ENCODE data around the gene DOLPP1. TPM values are rescaled to one million over a fixed set of nuclear protein-coding genes. Genes with fewer than 3 reads are reported as not detected.

The DOLPP1 gene
- total RNA-seq, 1 donor from 2014 or later = 12.7 TPM

GRCh38 chr9:129105857-129106694 is 25.2 kb downstream of the DOLPP1 start:
- TF ChIP-seq CTCF (conservative IDR thresholded peaks at IDR 0.05; ENCODE audit: low read depth, low read length) = no peak
- no peak overlapping the region for H3K4me3 ChIP-seq (ENCODE audit: low read depth, low read length)
- no peak for DNase-seq (ENCODE audit: low read depth)

GRCh38 chr9:129107651-129108050 is 26.7 kb downstream of the DOLPP1 start:
- DNase-seq (ENCODE audit: low read depth) = no peak
- no peak for TF ChIP-seq CTCF (conservative IDR thresholded peaks at IDR 0.05; ENCODE audit: low read depth, low read length)
- H3K4me3 ChIP-seq (ENCODE audit: low read depth, low read length) = no peak overlapping the region

GRCh38 chr9:129108083-129108804 is 27.3 kb downstream of the DOLPP1 start:
- TF ChIP-seq CTCF (conservative IDR thresholded peaks at IDR 0.05; ENCODE audit: low read depth, low read length) = no peak
- no peak for DNase-seq (ENCODE audit: low read depth)
- no peak overlapping the region for H3K4me3 ChIP-seq (ENCODE audit: low read depth, low read length)

GRCh38 chr9:129108805-129109536 is 28.1 kb downstream of the DOLPP1 start:
- peak overlapping the region; percentile 93 for H3K4me3 ChIP-seq (ENCODE audit: low read depth, low read length)
- TF ChIP-seq CTCF (conservative IDR thresholded peaks at IDR 0.05; ENCODE audit: low read depth, low read length) = no peak
- no peak for DNase-seq (ENCODE audit: low read depth)

- no peak for DNase-seq (ENCODE audit: low read depth)
- peak overlapping the region; percentile 93 for H3K4me3 ChIP-seq (ENCODE audit: low read depth, low read length)
- TF ChIP-seq CTCF (conservative IDR thresholded peaks at IDR 0.05; ENCODE audit: low read depth, low read length) = no peak
Observed at GRCh38 chr9:129109537-129109903, 28.6 kb downstream of the DOLPP1 start.

GRCh38 chr9:129109952-129110739 is 29.2 kb downstream of the DOLPP1 start:
- peak overlapping the region; percentile 93 for H3K4me3 ChIP-seq (ENCODE audit: low read depth, low read length)
- DNase-seq (ENCODE audit: low read depth) = no peak
- TF ChIP-seq CTCF (conservative IDR thresholded peaks at IDR 0.05; ENCODE audit: low read depth, low read length) = no peak
